ENCODE measurements around the gene KIRREL3. TPM values are rescaled to one million over a fixed set of nuclear protein-coding genes. Genes with fewer than 3 reads are reported as not detected.

KIRREL3 gene
- total and polyA plus RNA-seq, 2 of the 8 experiments (the other 6 are each of a cell fraction or from before 2014, with no cell fraction given), result 0.29 to 0.32 TPM

- no peak for TF ChIP-seq CTCF (IDR thresholded peaks at IDR 0.05; ENCODE audit: control extremely low read depth in 1 of 3, insufficient read depth in 1 of 3, low read depth in 1 of 3, low read length in 3 of 3)
Measured at GRCh38 chr11:126914941-126915340, 85.6 kb downstream of the KIRREL3 start (continued).

Data from H1 (cell line).